ENCODE measurements around the gene ZDHHC8.

DNA sequence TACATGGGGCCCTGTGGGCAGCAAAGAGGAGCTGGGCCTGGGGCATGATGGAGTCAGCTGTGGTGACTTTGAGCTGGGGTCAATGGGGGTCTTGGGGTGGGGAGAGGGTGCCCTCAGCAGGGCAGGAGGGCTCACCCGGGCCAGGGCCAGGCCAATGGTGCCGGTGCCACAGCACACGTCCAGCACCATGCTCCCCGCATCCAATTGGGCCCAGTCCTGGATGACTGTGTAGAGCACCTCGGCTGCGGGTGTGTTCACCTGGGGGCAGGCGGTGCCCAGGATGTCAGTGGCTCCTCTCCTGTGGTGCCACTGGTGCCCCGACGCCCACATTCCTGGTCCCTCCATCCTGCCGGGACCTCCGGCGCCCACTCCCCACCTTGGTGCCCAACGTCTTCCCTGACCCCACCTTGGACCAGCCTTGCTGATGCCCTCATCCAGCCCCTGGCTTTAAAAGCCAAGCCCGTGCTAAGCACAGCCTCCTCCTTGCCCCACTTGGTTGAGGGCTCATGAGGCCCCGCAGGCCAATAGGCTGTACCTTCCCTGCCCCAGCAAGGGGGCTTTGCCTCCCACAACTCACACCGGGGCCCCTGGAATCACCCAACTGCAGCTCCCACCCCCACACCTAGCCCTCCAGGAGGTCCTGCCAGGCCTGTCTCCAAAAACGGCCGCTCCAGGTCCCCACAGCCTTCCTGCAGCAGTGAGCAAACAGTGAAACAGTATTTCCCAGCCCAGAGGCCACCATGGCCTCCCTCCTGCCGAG, 17.9 kb upstream of the ZDHHC8 start:
- TF ChIP-seq CTCF (optimal IDR thresholded peaks at IDR 0.05 in 1 of 3, IDR thresholded peaks at IDR 0.05 in 1 of 3, conservative IDR thresholded peaks at IDR 0.05 in 1 of 3; ENCODE audit: extremely low read depth in 1 of 3, insufficient read depth in 2 of 3, low read length in 3 of 3) (no peak), EZH2 (IDR thresholded peaks at IDR 0.05; ENCODE audit: low read length) (no peak)
